Nephron (organoid): ENCODE data around the gene PTPRN2.
A peak's percentile ranks its signal among the peaks of the same experiment; 100 is the strongest.

Experiments
- H3K27ac Mint-ChIP-seq, 3 experiments: 2 replicates each; pipeline ENCODE4 v1.8.0; 2020; ENCODE audit warnings: mixed read lengths in 3 of 3, mild to moderate bottlenecking in 2 of 3, moderate library complexity in 1 of 3
- H3K27me3 Mint-ChIP-seq: 2 replicates; pipeline ENCODE4 v1.8.0; 2021; ENCODE audit warnings: low read depth, mild to moderate bottlenecking, moderate library complexity, mixed read lengths
- H3K36me3 Mint-ChIP-seq: 2 replicates; pipeline ENCODE4 v1.8.0; 2020; ENCODE audit warnings: low read depth, mixed read lengths
- H3K4me1 Mint-ChIP-seq: 2 replicates; pipeline ENCODE4 v1.8.0; 2020; ENCODE audit warnings: mixed read lengths
- H3K4me3 Mint-ChIP-seq, 3 experiments: 2 replicates each; pipeline ENCODE4 v1.8.0; 2020; ENCODE audit warnings: mild to moderate bottlenecking in 3 of 3, mixed read lengths in 3 of 3, moderate library complexity in 2 of 3
- H3K9me3 Mint-ChIP-seq: 2 replicates; pipeline ENCODE4 v1.8.0; 2020; ENCODE audit warnings: mixed read lengths
- TF ChIP-seq, protein P1 (sequence below), 3 experiments: fragments of 200-600 bp; sonication (generic); IDR thresholded peaks; one replicate each; pipeline ENCODE4 v1.5.0; 2021; ENCODE audit warnings: antibody characterized with exemption in 3 of 3; ENCODE audit not compliant: unreplicated experiment in 3 of 3

The PTPRN2 gene

DNA sequence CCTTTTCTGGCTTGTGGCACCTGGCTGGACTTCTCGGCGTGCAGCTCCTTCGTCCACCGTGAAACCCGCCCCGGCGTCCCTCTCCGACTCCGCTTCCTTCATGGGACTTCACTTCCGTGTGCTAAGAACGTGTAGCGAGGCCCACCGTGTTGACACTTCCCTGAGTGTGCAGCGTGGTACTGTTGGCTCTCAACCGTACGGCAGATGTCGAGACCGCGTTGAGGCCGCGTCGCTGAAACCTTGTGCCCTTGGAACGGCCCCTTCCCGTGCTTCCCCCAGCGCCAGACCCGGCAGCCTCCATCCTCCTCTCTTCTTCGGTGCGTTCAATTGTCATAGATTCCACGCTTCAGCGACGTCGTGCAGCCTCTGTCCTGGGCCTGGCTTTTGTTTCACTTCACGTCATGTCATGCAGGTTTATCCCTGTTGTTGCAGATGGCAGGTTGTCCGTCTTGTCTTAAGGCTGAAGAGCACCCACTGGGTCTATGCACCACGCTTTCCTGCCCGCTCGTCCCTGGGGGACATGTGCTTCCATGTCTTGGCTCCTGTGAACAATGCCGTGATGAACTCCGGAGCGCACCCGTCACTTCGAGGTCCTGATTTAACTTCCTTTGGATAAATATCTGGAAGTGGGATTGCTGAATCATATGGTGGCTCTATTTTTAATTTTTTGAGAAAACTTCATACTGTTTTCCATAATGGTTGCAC, 785.5 kb downstream of the PTPRN2 start:
- TF ChIP-seq, protein P1, sequence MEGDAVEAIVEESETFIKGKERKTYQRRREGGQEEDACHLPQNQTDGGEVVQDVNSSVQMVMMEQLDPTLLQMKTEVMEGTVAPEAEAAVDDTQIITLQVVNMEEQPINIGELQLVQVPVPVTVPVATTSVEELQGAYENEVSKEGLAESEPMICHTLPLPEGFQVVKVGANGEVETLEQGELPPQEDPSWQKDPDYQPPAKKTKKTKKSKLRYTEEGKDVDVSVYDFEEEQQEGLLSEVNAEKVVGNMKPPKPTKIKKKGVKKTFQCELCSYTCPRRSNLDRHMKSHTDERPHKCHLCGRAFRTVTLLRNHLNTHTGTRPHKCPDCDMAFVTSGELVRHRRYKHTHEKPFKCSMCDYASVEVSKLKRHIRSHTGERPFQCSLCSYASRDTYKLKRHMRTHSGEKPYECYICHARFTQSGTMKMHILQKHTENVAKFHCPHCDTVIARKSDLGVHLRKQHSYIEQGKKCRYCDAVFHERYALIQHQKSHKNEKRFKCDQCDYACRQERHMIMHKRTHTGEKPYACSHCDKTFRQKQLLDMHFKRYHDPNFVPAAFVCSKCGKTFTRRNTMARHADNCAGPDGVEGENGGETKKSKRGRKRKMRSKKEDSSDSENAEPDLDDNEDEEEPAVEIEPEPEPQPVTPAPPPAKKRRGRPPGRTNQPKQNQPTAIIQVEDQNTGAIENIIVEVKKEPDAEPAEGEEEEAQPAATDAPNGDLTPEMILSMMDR (IDR thresholded peaks at IDR 0.05; ENCODE audit: unreplicated experiment in 3 of 3) = no peak
- Mint-ChIP-seq H3K27me3 (peaks cover 10% of the 10 kb centered on the region), H3K36me3 (no peaks in the 10 kb centered on the region), H3K4me3 (no peak overlapping the region), H3K4me1 (peaks cover 10% of the 10 kb centered on the region), H3K27ac (no peak overlapping the region), H3K9me3 (peaks cover 11% of the 10 kb centered on the region)

DNA sequence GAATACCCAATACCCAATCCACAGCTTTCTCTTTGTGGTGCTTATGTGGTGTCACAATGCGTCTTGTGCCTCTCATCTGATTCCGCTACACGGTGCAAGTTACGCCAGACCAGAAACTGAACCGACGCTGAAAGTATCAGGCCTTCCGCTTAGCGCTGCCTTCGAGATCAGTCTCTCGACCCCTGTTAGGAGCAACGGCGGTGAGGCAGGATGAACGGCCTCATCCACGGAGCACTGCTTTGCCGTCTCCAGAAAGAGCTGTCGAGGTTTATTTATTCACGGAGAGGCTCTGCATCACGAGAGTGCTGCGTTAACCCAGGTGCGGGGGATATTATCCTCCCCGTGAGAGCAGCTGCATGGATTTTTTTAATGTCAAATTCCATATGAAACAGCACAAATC, 786.5 kb downstream of the PTPRN2 start:
- TF ChIP-seq, protein P1 (IDR thresholded peaks at IDR 0.05; ENCODE audit: unreplicated experiment in 3 of 3) = no peak
- Mint-ChIP-seq H3K9me3 (peaks cover 9% of the 10 kb centered on the region), H3K27ac (peak overlapping the region in 1 of 3 experiments; percentile 14), H3K27me3 (peaks cover 12% of the 10 kb centered on the region), H3K36me3 (no peaks in the 10 kb centered on the region), H3K4me1 (peaks cover 10% of the 10 kb centered on the region), H3K4me3 (no peak overlapping the region)

DNA sequence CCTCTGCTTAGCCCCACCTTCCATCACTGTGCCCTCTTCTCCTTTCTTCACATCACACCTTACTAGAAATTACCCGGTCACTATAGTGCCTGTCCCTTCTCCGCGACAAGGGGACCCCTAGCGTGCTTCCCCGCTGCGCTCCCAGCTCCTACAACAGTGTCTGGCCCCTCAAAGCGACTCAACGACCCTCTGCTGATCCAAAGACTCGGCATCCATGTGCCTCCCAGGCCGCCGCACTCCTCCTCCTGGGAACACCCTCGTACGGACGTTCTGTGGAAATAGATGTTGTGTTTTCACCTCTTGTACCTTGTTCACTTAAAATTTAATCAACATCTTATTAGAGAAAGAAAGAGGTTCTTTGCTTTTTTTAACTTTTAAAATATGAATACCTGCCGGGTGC, 787.3 kb downstream of the PTPRN2 start:
- Mint-ChIP-seq H3K9me3 (peaks cover 9% of the 10 kb centered on the region), H3K27me3 (peaks cover 17% of the 10 kb centered on the region), H3K4me3 (no peak overlapping the region), H3K36me3 (no peaks in the 10 kb centered on the region), H3K4me1 (peaks cover 6% of the 10 kb centered on the region), H3K27ac (no peak overlapping the region)
- TF ChIP-seq, protein P1 (IDR thresholded peaks at IDR 0.05; ENCODE audit: unreplicated experiment in 3 of 3) = no peak

DNA sequence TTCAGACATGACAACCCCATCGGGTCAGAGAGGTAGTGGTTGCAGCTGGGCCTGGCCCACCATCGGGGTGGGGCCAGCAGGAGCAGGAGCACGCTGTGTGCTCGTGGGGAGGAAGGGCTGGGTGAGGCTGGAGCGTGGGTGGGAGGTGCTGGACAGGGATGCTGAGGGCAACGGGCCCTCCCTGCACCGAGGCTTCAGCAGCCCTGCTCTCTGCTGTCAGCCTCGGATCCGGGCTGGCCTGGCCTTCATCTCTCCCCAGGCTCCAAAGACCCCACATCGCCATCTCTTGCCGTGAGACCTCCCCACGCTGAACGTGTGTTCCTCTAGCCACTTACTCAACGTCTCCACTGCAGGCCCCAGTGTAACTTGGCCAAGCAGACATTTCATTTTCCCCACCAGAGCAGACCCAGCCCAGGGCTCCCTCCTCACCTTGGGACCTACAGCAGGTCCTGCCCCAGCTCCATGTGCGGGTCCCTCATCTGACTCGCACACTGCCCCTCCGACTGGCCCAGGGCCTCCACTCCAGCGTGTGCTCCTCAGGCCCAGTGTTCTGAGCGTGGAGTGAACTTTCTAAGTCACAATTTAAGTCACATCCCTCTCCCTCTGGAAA, 788.4 kb downstream of the PTPRN2 start:
- Mint-ChIP-seq H3K36me3 (no peaks in the 10 kb centered on the region), H3K4me3 (no peak overlapping the region), H3K27ac (no peak overlapping the region), H3K4me1 (no peaks in the 10 kb centered on the region), H3K9me3 (peaks cover 4% of the 10 kb centered on the region), H3K27me3 (peaks cover 12% of the 10 kb centered on the region)
- TF ChIP-seq, protein P1 (IDR thresholded peaks at IDR 0.05; ENCODE audit: unreplicated experiment in 3 of 3) = no peak

DNA sequence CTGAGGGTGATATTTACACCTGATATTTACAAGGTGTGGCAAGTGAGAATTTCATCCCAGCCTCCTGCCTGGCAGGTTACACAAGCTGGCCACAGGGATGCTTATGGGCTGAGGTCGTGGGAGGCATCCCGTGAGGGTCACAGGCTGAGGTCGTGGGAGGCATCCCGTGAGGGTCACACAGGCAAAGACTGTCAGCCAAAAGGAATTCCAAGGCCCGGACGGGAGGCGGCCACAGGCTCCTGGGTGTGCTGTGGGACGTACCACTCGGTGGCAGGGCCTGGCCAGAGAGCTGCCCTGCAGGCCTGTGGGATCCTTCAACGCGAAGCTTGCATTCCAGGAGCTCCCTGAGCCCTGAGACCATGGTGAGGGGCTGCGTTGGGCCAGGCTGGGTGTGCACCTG, 790.3 kb downstream of the PTPRN2 start:
- no peak overlapping the region for H3K27ac Mint-ChIP-seq
- no peak overlapping the region for H3K4me3 Mint-ChIP-seq
- peaks cover 23% of the 10 kb centered on the region for H3K27me3 Mint-ChIP-seq
- TF ChIP-seq, protein P1 (IDR thresholded peaks at IDR 0.05; ENCODE audit: unreplicated experiment in 3 of 3) = no peak
- H3K4me1 Mint-ChIP-seq = no peaks in the 10 kb centered on the region
- H3K36me3 Mint-ChIP-seq = no peaks in the 10 kb centered on the region
- no peaks in the 10 kb centered on the region for H3K9me3 Mint-ChIP-seq

DNA sequence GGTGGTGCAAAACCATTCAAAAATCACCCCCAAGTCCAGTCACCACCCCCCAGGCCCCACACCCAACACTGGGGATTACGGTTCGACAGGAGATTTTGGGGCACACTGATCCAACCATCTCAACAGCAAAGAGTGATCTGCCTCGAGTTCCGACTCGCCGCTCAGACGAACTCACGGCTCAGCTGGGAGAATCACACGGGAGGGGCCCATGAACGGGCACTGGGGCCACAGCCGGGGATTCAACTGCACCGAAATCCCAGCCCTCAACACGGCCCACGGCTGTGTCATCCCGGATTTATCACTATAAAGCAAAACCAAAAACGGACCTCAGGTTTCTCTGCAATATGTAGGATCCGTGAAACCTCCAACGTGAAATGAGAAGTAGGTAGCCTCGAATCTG, 790.8 kb downstream of the PTPRN2 start:
- H3K9me3 Mint-ChIP-seq = no peaks in the 10 kb centered on the region
- no peaks in the 10 kb centered on the region for H3K36me3 Mint-ChIP-seq
- no peaks in the 10 kb centered on the region for H3K4me1 Mint-ChIP-seq
- TF ChIP-seq, protein P1 (IDR thresholded peaks at IDR 0.05; ENCODE audit: unreplicated experiment in 3 of 3) = no peak
- H3K4me3 Mint-ChIP-seq = no peak overlapping the region
- peaks cover 23% of the 10 kb centered on the region for H3K27me3 Mint-ChIP-seq
- H3K27ac Mint-ChIP-seq = no peak overlapping the region
